Thymus (tissue), 11 donors: ENCODE data around the gene IL3. TPM values are rescaled to one million over a fixed set of nuclear protein-coding genes. Genes with fewer than 3 reads are reported as not detected.

Source experiments
- DNase-seq, 9 donors: peaks; one replicate each; pipeline ENCODE4 v3.0.0-alpha.2; 2013; ENCODE audit warnings: low spot score in 9 of 9, low read depth in 6 of 9, missing footprints in 1 of 9
- H3K27ac ChIP-seq, 2 donors: one replicate each; pipeline ENCODE4 v1.5.1; 2013; ENCODE audit warnings: control low read depth in 1 of 2, low read depth in 1 of 2, low read length in 1 of 2, mild to moderate bottlenecking in 1 of 2, moderate library complexity in 1 of 2
- H3K27me3 ChIP-seq, 2 donors: one replicate each; pipeline ENCODE4 v1.5.1; 2013; ENCODE audit warnings: low read length in 1 of 2; ENCODE audit not compliant: control insufficient read depth in 2 of 2, insufficient read depth in 1 of 2
- H3K36me3 ChIP-seq, 2 donors: one replicate each; pipeline ENCODE4 v1.5.1; 2013; ENCODE audit warnings: low read length in 1 of 2, mild to moderate bottlenecking in 1 of 2, moderate library complexity in 1 of 2; ENCODE audit not compliant: control insufficient read depth in 2 of 2, insufficient read depth in 2 of 2
- H3K4me1 ChIP-seq, 2 donors: one replicate each; pipeline ENCODE4 v1.5.1; 2013; ENCODE audit warnings: low read length in 2 of 2; ENCODE audit not compliant: control insufficient read depth in 2 of 2, insufficient read depth in 2 of 2
- H3K4me3 ChIP-seq, 2 donors: one replicate each; pipeline ENCODE4 v1.5.1; 2013; ENCODE audit warnings: low read length in 2 of 2, control low read depth in 1 of 2, mild to moderate bottlenecking in 1 of 2
- H3K9me3 ChIP-seq, 2 donors: one replicate each; pipeline ENCODE4 v1.5.1; 2013; ENCODE audit warnings: low read length in 1 of 2, mild to moderate bottlenecking in 1 of 2; ENCODE audit not compliant: control insufficient read depth in 2 of 2, insufficient read depth in 1 of 2
- WGBS: extraction: QIAGEN DNeasy Blood & Tissue Kit; methylation state at CpG from one replicate; pipeline ENCODE4 v1.1.7; 2013; 5-methylcytosine and 5-hydroxymethylcytosine counted together
- polyA plus RNA-seq: library from polyadenylated mRNA; stranded (reverse); fragments of 200-250 nt; gene quantifications from one replicate; pipeline ENCODE4 v1.2.3, GENCODE V29; 2013
- total RNA-seq: library from RNA; stranded (reverse); fragments of 120-200 nt; gene quantifications from one replicate; pipeline ENCODE4 v1.2.4, GENCODE V29; 2013
- donor health status: healthy.

The IL3 gene
- total and polyA plus RNA-seq, 2 donors: 0.34 TPM; not detected in 1

DNA sequence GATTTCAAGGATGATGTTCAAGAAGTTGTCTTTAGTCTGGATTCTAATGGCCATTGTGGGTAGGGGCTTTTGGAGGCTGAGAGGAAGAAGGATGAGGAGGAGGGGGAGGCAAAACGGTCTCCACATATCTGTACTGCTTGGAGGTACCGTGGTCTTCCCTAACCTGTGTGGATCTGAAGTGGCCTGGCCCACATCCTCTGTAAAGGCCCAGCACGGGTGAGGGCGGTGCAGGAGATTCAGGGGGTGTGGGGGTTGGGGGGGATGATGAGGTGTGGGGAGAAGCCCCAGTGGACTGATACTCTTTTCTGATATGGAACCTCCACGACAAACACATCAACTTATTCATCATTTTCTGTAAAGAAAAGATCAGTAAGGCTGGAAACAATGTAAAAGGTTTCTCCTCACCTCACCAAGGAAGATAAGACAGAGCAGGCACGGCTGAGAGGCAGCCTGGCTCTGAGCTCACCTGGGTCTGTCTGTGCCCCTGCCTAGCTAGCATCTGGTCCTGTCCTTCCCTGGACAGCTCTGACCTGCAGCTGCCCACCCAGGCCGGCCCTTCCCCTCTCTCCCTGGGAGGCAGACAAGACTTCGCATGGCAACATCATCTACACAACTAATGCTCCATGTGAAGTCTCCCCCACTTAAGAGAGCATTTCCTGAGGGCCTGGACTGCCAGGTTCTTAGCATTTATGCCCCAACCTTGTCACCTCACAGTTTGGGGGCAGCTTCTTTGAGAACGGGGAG is 5.6 kb upstream of the IL3 start:
- 76% methylated on average over 9 of the region's 9 CpGs for WGBS
- H3K36me3 ChIP-seq: no peaks in the 10 kb centered on the region
- no peak overlapping the region for H3K27ac ChIP-seq
- peaks cover 19 to 30% of the 10 kb centered on the region in 2 donors for H3K4me1 ChIP-seq
- no peaks in the 10 kb centered on the region for H3K9me3 ChIP-seq
- H3K27me3 ChIP-seq: no peaks in the 10 kb centered on the region
- no peak for DNase-seq
- no peak overlapping the region for H3K4me3 ChIP-seq

DNA sequence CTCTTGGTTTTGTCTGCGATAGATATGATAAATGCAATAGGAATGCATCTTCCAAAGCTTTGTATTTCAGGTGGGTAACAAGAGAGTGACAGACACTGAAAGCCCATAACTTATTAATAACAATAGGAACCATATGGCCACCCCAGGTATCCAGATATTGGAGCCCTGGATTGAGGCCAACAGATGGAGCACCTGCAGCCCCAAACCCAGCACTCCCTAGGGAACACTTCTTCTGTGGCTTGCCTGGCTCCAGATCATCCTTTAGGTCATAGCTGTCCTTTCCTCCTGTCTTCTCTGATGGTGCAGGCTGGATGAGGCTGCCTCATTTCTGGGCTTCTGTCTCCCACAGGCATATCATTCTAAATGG is 5.0 kb upstream of the IL3 start:
- no peaks in the 10 kb centered on the region for H3K9me3 ChIP-seq
- no peaks in the 10 kb centered on the region for H3K27me3 ChIP-seq
- no peak for DNase-seq
- no peaks in the 10 kb centered on the region for H3K36me3 ChIP-seq
- H3K4me3 ChIP-seq: no peak overlapping the region
- WGBS: 98% methylated on average over 1 of the region's 1 CpG
- H3K27ac ChIP-seq: no peak overlapping the region
- H3K4me1 ChIP-seq: peaks cover 19 to 30% of the 10 kb centered on the region in 2 donors

DNA sequence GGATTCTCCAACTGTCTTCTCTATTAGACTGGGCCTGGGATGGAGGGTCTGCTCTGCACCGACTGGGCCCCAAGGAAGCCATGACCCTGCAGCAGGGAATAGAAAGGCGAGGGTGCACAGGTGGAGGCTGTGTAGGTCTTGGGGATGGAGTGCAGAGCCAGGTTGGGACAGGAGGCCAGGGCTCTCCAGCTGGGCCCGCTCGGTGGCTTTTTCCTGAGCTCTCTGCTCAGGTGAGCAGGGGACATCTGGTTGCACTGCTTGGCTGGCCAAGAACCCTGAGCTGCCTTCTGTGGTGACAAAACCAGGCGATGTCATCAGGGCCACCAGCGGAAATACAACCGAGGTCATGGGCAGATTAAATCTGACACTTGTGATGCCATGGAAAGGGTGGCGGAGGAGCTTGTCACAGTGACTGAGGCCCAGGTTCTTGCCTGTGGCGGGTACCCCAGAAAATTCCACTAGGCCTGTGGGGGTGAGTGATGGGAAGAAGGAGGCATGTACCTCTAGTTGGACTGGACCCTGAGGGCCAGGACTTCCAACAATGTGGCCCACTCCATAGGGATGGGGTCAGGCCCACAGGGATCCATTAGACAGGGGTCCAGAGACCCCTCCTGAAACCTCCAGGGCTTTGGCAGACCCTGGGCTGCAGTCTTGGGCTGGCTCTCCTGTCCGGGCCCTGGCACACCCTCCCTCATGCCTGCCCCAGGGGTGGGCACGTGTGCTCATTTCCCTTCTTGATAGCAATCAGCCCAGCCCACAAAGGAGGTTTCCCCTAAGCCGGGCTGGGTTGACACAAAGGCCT is 4.4 kb upstream of the IL3 start:
- DNase-seq: peak in 5 of 9 donors; percentile 40 to 74 (median 42)
- Histone ChIP-seq H3K4me3 (no peak overlapping the region), H3K4me1 (peaks cover 19 to 30% of the 10 kb centered on the region in 2 donors), H3K9me3 (no peaks in the 10 kb centered on the region), H3K27ac (no peak overlapping the region), H3K36me3 (no peaks in the 10 kb centered on the region), H3K27me3 (no peaks in the 10 kb centered on the region)
- 70% methylated on average over 12 of the region's 12 CpGs for WGBS

- Histone ChIP-seq H3K27me3 (no peaks in the 10 kb centered on the region), H3K9me3 (no peaks in the 10 kb centered on the region), H3K36me3 (no peaks in the 10 kb centered on the region), H3K27ac (no peak overlapping the region), H3K4me3 (no peak overlapping the region), H3K4me1 (peaks cover 19 to 30% of the 10 kb centered on the region in 2 donors)
- 82% methylated on average over 14 of the region's 14 CpGs for WGBS
- no peak for DNase-seq
Observed at GRCh38 chr5:132056610-132057497, 3.6 kb upstream of the IL3 start.

DNA sequence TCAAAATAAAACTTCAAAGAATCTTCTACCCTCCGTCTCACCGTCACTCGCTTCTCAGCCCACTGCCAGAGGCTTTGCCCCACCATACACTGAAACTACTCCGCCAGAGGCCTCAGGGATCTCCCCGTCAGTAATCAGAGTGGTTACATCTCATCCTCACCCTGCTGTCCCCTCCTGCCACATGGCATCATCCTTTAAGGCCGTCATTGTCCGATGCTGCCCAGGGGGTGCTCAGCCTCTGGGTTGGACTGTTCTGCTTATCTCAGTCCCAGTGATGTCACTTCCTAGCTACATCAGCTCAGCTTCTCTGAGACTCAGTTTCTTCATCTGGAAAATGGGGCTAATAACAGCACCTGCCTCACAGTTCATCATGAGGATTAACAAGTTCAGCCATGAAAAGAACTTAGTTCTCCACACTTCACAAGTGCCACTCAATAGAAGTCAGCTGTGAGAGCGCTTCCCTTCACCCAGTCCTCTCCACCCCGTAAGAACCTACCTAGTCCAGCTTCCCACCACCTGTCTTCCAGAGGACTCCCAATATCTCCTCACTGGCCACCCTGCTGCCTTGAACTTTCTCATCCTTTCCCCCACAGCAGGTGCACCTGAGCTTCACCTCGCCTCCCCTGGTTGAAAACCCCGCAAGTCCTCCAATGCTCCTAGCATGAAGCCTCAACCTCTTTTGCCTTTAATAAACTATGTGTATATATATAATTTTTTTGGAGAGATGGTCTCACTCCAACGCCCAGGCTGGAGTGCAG is 2.8 kb upstream of the IL3 start:
- Histone ChIP-seq H3K4me1 (peaks cover 19 to 30% of the 10 kb centered on the region in 2 donors), H3K9me3 (no peaks in the 10 kb centered on the region), H3K36me3 (no peaks in the 10 kb centered on the region), H3K27ac (no peak overlapping the region), H3K4me3 (no peak overlapping the region), H3K27me3 (no peaks in the 10 kb centered on the region)
- peak in 1 of 9 donors; percentile 28 for DNase-seq
- WGBS: 75% methylated on average over 12 of the region's 12 CpGs

- no peak for DNase-seq
- no peak overlapping the region for H3K4me3 ChIP-seq
- H3K9me3 ChIP-seq: no peaks in the 10 kb centered on the region
- H3K36me3 ChIP-seq: no peaks in the 10 kb centered on the region
- H3K4me1 ChIP-seq: peaks cover 19 to 30% of the 10 kb centered on the region in 2 donors
- H3K27me3 ChIP-seq: no peaks in the 10 kb centered on the region
- 97% methylated on average over 7 of the region's 7 CpGs for WGBS
- H3K27ac ChIP-seq: no peak overlapping the region
Observed at GRCh38 chr5:132058646-132059042, 1.8 kb upstream of the IL3 start.

DNA sequence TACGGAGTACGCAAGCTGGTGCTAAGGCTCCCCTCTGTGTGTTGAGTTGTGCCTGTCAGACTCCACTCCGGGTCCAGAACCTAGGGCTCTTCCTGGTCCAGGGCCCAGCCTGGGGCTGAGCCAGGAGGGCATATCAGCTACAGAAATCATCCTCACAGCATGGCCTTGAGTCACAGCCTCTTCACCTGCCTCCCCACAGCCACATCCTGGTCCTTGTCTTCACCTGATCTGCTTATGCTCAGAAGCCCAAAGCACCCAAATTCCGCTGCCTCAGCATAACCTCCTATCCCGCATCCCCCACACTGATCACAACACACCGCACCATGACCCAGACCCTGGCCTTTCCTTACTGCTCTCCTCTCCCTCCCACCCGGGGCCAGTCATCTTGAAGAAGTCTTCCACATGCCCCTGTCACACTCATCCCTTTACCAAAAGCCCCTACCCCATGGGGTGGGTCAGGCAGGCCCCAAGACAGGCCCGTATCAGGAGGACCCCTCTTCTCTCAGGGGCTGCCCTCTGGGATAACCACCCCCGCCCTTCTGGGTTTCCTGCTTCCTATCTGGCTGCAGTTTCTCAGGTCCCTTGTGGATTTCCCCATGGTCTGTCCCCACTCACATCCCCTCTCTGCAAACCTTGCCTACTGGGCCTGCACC is 1.3 kb upstream of the IL3 start:
- Histone ChIP-seq H3K36me3 (no peaks in the 10 kb centered on the region), H3K4me3 (no peak overlapping the region), H3K9me3 (no peaks in the 10 kb centered on the region), H3K4me1 (peaks cover 19 to 30% of the 10 kb centered on the region in 2 donors), H3K27ac (no peak overlapping the region), H3K27me3 (no peaks in the 10 kb centered on the region)
- WGBS: 92% methylated on average over 9 of the region's 9 CpGs
- no peak for DNase-seq
